Measurements from ENCODE around the gene FSTL5. TPM values are rescaled to one million over a fixed set of nuclear protein-coding genes. Genes with fewer than 3 reads are reported as not detected.

The FSTL5 gene
- total and polyA plus RNA-seq, 2 of the 8 experiments (the other 6 are each of a cell fraction or from before 2014, with no cell fraction given) = 0.09 to 0.32 TPM

DNA sequence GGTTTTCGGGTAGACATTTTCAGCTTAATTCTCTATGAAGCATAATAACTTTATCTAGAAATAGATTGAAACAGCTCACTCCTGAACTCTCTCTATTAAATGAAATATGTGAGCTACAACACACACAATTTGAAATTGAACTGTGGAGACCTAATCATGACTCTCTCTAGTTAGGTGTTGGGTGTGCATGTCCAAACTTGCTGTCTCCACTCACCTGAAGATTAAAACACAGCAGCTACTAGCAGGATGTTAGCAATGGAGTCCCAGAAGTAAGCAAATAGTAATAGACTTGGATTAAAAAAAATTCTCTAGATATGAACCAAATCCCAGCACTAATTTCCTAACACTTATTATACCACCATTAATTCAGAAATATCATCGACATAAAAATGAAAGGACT lies 173.1 kb downstream of the FSTL5 start:
- ChIA-PET POLR2A (ENCODE audit: partially characterized antibody) (no interaction called here), CTCF (ENCODE audit: partially characterized antibody) (no interaction called here)
- WGBS, 2 experiments (ENCODE audit: extremely low coverage in 1 of 2, insufficient coverage in 1 of 2, insufficient read length in 1 of 2, insufficient replicate concordance in 2 of 2, low coverage in 1 of 2, low lambda C conversion rate in 2 of 2, missing lambda C conversion rate in 1 of 2) = 100% methylated on average over 2 of the region's 2 CpGs; no CpG with 5 or more reads in 1 of the 2 experiments
- Histone ChIP-seq H3K27me3 (replicated peaks in 1 of 4; ENCODE audit: control insufficient read depth in 3 of 4, extremely low read depth in 1 of 4, insufficient read depth in 3 of 4, low read length in 3 of 4) (no peaks in the 10 kb centered on the region), H3K56ac (replicated peaks; ENCODE audit: insufficient read length, low read depth, low read length) (no peak overlapping the region), H2BK15ac (ENCODE audit: low read length) (no peak overlapping the region), H3K36me3 (ENCODE audit: control insufficient read depth in 2 of 4, insufficient read depth in 4 of 4, low read length in 3 of 4) (no peaks in the 10 kb centered on the region), H3K79me2 (ENCODE audit: control insufficient read depth in 1 of 2, insufficient read depth in 2 of 2, low read length in 2 of 2) (no peaks in the 10 kb centered on the region), H3K4me1 (replicated peaks in 1 of 4; ENCODE audit: control insufficient read depth in 3 of 4, insufficient read depth in 4 of 4, low read length in 3 of 4) (peaks cover 0 to 4% (median 0%) of the 10 kb centered on the region in 4 experiments; a peak in 3 of 7 replicates), H3K9ac (replicated peaks in 1 of 4; ENCODE audit: extremely low read depth in 1 of 4, low read depth in 3 of 4, low read length in 3 of 4) (no peak overlapping the region), H2BK12ac (ENCODE audit: low read depth, low read length) (no peak overlapping the region), H3K23me2 (ENCODE audit: low read depth, low read length) (no peaks in the 10 kb centered on the region), H4K91ac (replicated peaks; ENCODE audit: insufficient read length, low read length) (no peak overlapping the region), H2AFZ (ENCODE audit: low read length) (no peak overlapping the region), H4K5ac (ENCODE audit: insufficient read length, low read depth, low read length) (no peak overlapping the region), H3K18ac (ENCODE audit: extremely low read depth, low read length) (no peak overlapping the region), H4K20me1 (replicated peaks in 1 of 2; ENCODE audit: control insufficient read depth in 1 of 2, insufficient read depth in 2 of 2, low read length in 2 of 2) (no peaks in the 10 kb centered on the region), H3K9me3 (ENCODE audit: insufficient read depth in 2 of 2, low read depth in 1 of 2, low read length in 1 of 2) (no peaks in the 10 kb centered on the region), H2AK5ac (ENCODE audit: low read depth, low read length) (no peak overlapping the region), H3K23ac (ENCODE audit: insufficient read length) (no peak overlapping the region), H2BK20ac (ENCODE audit: low read length) (no peak overlapping the region), H3K27ac (ENCODE audit: low read depth, low read length) (no peak overlapping the region), H2BK5ac (ENCODE audit: low read depth, low read length) (no peak overlapping the region), H3K14ac (ENCODE audit: insufficient read length) (no peak overlapping the region), H3K4me2 (ENCODE audit: insufficient read depth in 1 of 2, low read depth in 2 of 2, low read length in 2 of 2) (no peak overlapping the region), H4K8ac (ENCODE audit: extremely low read depth, insufficient read depth, low read length) (no peak overlapping the region), H3K4ac (replicated peaks; ENCODE audit: insufficient read length, low read depth, low read length) (no peak overlapping the region), H3K4me3 (ENCODE audit: extremely low read depth in 1 of 4, insufficient read depth in 2 of 4, low read depth in 3 of 4, low read length in 4 of 4) (no peak overlapping the region), H2BK120ac (replicated peaks; ENCODE audit: low read depth, low read length) (no peak overlapping the region), H3K79me1 (ENCODE audit: low read depth, low read length) (no peaks in the 10 kb centered on the region)
- TF ChIP-seq JUN (IDR thresholded peaks at IDR 0.05; ENCODE audit: low read depth, low read length) = no peak
- TF ChIP-seq SIN3A (conservative IDR thresholded peaks at IDR 0.05 in 1 of 2, IDR thresholded peaks at IDR 0.05 in 1 of 2; ENCODE audit: low read depth in 1 of 2, low read length in 2 of 2) = no peak
- FAIRE-seq (no peak), DNase-seq (ENCODE audit: low read depth in 1 of 2, low spot score in 2 of 2) (no peak)

All from H1 (cell line).